Liver (tissue), 9 donors: Measurements from ENCODE around the gene PYM1. TPM values are rescaled to one million over a fixed set of nuclear protein-coding genes. Genes with fewer than 3 reads are reported as not detected.

Experiments used
- DNase-seq: peaks from one replicate; pipeline ENCODE4 v3.0.0-alpha.2; 2017; ENCODE audit warnings: low spot score
- H3K27ac ChIP-seq, 2 donors: one replicate each; pipeline ENCODE4 v1.7.0; 2013; ENCODE audit warnings: inconsistent platforms in 2 of 2, low read length in 2 of 2, control low read depth in 1 of 2, low read depth in 1 of 2, mild to moderate bottlenecking in 1 of 2
- H3K27me3 ChIP-seq, 4 donors: one replicate each; pipeline versions ENCODE4 v1.6.1 to v1.7.0; 2013; ENCODE audit warnings: low read length in 3 of 4, inconsistent platforms in 1 of 4, mild to moderate bottlenecking in 1 of 4, moderate library complexity in 1 of 4; ENCODE audit not compliant: control insufficient read depth in 4 of 4, insufficient read depth in 4 of 4
- H3K36me3 ChIP-seq, 4 donors: one replicate each; pipeline versions ENCODE4 v1.6.1 to v1.7.0; 2013; ENCODE audit warnings: low read length in 3 of 4, mild to moderate bottlenecking in 3 of 4, low read depth in 1 of 4, moderate library complexity in 1 of 4; ENCODE audit not compliant: control insufficient read depth in 4 of 4, insufficient read depth in 3 of 4
- H3K4me1 ChIP-seq, 4 donors: one replicate each; pipeline versions ENCODE4 v1.6.1 to v1.7.0; 2013; ENCODE audit warnings: low read length in 3 of 4, mild to moderate bottlenecking in 3 of 4, moderate library complexity in 1 of 4; ENCODE audit not compliant: control insufficient read depth in 4 of 4, insufficient read depth in 4 of 4
- H3K4me3 ChIP-seq, 3 donors: one replicate each; pipeline versions ENCODE4 v1.6.1 to v1.7.0; 2013; ENCODE audit warnings: low read length in 3 of 3, control low read depth in 1 of 3, low read depth in 1 of 3, mild to moderate bottlenecking in 1 of 3
- H3K9ac ChIP-seq, 2 donors: one replicate each; pipeline ENCODE4 v1.7.0; 2013; ENCODE audit warnings: low read length in 2 of 2, mild to moderate bottlenecking in 2 of 2, moderate library complexity in 2 of 2, control low read depth in 1 of 2, low read depth in 1 of 2
- H3K9me3 ChIP-seq, 4 donors: one replicate each; pipeline versions ENCODE4 v1.6.1 to v1.7.0; 2013; ENCODE audit warnings: low read length in 3 of 4; ENCODE audit not compliant: control insufficient read depth in 4 of 4
- ATF3 ChIP-seq: IDR thresholded peaks from 2 replicates; pipeline ENCODE4 v1.6.1; 2016; ENCODE audit warnings: antibody characterized with exemption
- EGR1 ChIP-seq, 2 donors: IDR thresholded peaks; 2 replicates each; pipeline ENCODE4 v1.6.1; 2016 to 2018; ENCODE audit warnings: antibody characterized with exemption in 2 of 2, low read depth in 2 of 2
- FOXA1 ChIP-seq: IDR thresholded peaks from 2 replicates; pipeline ENCODE4 v1.6.1; 2016; ENCODE audit warnings: antibody characterized with exemption
- FOXA2 ChIP-seq: IDR thresholded peaks from 2 replicates; pipeline ENCODE4 v1.6.1; 2016; ENCODE audit warnings: antibody characterized with exemption
- GABPA ChIP-seq, 2 donors: IDR thresholded peaks in 1 of 2; conservative IDR thresholded peaks in 1 of 2; 2 replicates each; pipeline ENCODE4 v1.6.1; 2016; ENCODE audit warnings: antibody characterized with exemption in 2 of 2, mild to moderate bottlenecking in 1 of 2, moderate library complexity in 1 of 2
- HNF4A ChIP-seq, 2 donors: conservative IDR thresholded peaks; 2 replicates each; pipeline ENCODE4 v1.6.1; 2016; ENCODE audit warnings: antibody characterized with exemption in 2 of 2, mild to moderate bottlenecking in 2 of 2
- HNF4G ChIP-seq: IDR thresholded peaks from 2 replicates; pipeline ENCODE4 v1.6.1; 2016; ENCODE audit warnings: antibody characterized with exemption
- JUND ChIP-seq, 2 donors: IDR thresholded peaks; 2 replicates each; pipeline ENCODE4 v1.6.1; 2016; ENCODE audit warnings: antibody characterized with exemption in 2 of 2
- MAX ChIP-seq: IDR thresholded peaks from 2 replicates; pipeline ENCODE4 v1.6.1; 2016; ENCODE audit warnings: antibody characterized with exemption
- NR2F2 ChIP-seq: IDR thresholded peaks from 2 replicates; pipeline ENCODE4 v1.6.1; 2016; ENCODE audit warnings: antibody characterized with exemption
- RAD21 ChIP-seq, 2 donors: IDR thresholded peaks; 2 replicates each; pipeline ENCODE4 v1.6.1; 2016; ENCODE audit warnings: antibody characterized with exemption in 2 of 2, mild to moderate bottlenecking in 2 of 2
- REST ChIP-seq: IDR thresholded peaks from 2 replicates; pipeline ENCODE4 v1.6.1; 2016; ENCODE audit warnings: antibody characterized with exemption, mild to moderate bottlenecking
- RXRA ChIP-seq, 2 donors: IDR thresholded peaks; 2 replicates each; pipeline ENCODE4 v1.6.1; 2017 to 2018; ENCODE audit warnings: antibody characterized with exemption in 2 of 2, mild to moderate bottlenecking in 1 of 2
- SP1 ChIP-seq: IDR thresholded peaks from 2 replicates; pipeline ENCODE4 v1.6.1; 2018; ENCODE audit warnings: antibody characterized with exemption, mild to moderate bottlenecking
- TAF1 ChIP-seq: conservative IDR thresholded peaks from 2 replicates; pipeline ENCODE4 v1.6.1; 2016; ENCODE audit warnings: antibody characterized with exemption, mild to moderate bottlenecking
- YY1 ChIP-seq: IDR thresholded peaks from 2 replicates; pipeline ENCODE4 v1.6.1; 2016; ENCODE audit warnings: antibody characterized with exemption, mild to moderate bottlenecking
- ZBTB33 ChIP-seq: IDR thresholded peaks from 2 replicates; pipeline ENCODE4 v1.6.1; 2016; ENCODE audit warnings: antibody characterized with exemption
- WGBS: extraction: QIAGEN DNeasy Blood & Tissue Kit; methylation state at CpG from one replicate; pipeline ENCODE4 v1.1.7; 2013; 5-methylcytosine and 5-hydroxymethylcytosine counted together
- polyA plus RNA-seq, 2 donors: library from polyadenylated mRNA; stranded (reverse) in 1 of 2; unstranded in 1 of 2; fragments of 200-250 nt in 1 of 2; fragments of >200 nt in 1 of 2; fragmentation: Nextera tagmentation in 1 of 2; extraction: Ambion mirVana in 1 of 2; gene quantifications; one replicate each; pipeline versions ENCODE4 v1.2.1 to v1.2.3, GENCODE V29; 2013 to 2015
- total RNA-seq, 2 donors: library from RNA; depleted of rRNA; stranded (reverse); fragments of >200 nt; gene quantifications; one replicate each; pipeline ENCODE4 v1.2.3, GENCODE V29; 2014
- TF ChIP-seq, protein P1 (sequence below): fragments of 150-350 bp; IDR thresholded peaks from 2 replicates; pipeline ENCODE4 v1.5.1; 2017; ENCODE audit warnings: improper control_type of control experiment, low read depth, low read length; ENCODE audit not compliant: missing input control
- donor health status: healthy.
- donor health status: healthy.
- donor health status: healthy.
- donor health status: healthy.
- donor health status: healthy.

Gene PYM1
- total and polyA plus RNA-seq, 4 donors, result 16.7 to 29.4 (median 21.3) TPM

DNA sequence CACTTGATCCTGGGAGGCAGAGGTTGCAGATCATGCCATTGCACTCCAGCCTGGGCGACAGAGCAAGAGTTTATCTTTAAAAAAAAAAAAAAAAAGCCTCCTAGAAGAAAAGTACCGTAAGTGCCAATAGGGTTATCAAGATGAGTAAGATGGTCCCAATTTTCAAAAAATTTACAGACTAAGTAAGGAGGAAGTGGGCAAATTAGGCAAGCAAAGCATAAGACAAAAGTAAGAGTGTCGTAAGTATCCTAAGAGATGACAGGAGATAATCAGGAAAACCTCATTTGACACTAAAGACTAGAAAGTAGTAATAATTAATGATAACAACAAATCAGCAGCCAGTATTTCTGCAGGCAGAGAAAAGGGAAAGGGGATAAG is 12.2 kb downstream of the PYM1 start:
- no peaks in the 10 kb centered on the region for H3K27me3 ChIP-seq
- H3K9ac ChIP-seq, result no peak overlapping the region
- DNase-seq, result no peak
- no peak for TF ChIP-seq GABPA (IDR thresholded peaks at IDR 0.05 in 1 of 2, conservative IDR thresholded peaks at IDR 0.05 in 1 of 2)
- no peak for TF ChIP-seq FOXA2
- no peak for TF ChIP-seq JUND (IDR thresholded peaks at IDR 0.05)
- no peak for TF ChIP-seq EGR1 (IDR thresholded peaks at IDR 0.05; ENCODE audit: low read depth in 2 of 2)
- no peak for TF ChIP-seq YY1
- no peak for TF ChIP-seq RXRA (IDR thresholded peaks at IDR 0.05)
- TF ChIP-seq, protein P1, sequence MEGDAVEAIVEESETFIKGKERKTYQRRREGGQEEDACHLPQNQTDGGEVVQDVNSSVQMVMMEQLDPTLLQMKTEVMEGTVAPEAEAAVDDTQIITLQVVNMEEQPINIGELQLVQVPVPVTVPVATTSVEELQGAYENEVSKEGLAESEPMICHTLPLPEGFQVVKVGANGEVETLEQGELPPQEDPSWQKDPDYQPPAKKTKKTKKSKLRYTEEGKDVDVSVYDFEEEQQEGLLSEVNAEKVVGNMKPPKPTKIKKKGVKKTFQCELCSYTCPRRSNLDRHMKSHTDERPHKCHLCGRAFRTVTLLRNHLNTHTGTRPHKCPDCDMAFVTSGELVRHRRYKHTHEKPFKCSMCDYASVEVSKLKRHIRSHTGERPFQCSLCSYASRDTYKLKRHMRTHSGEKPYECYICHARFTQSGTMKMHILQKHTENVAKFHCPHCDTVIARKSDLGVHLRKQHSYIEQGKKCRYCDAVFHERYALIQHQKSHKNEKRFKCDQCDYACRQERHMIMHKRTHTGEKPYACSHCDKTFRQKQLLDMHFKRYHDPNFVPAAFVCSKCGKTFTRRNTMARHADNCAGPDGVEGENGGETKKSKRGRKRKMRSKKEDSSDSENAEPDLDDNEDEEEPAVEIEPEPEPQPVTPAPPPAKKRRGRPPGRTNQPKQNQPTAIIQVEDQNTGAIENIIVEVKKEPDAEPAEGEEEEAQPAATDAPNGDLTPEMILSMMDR, result no peak
- TF ChIP-seq MAX, result no peak
- TF ChIP-seq REST, result no peak
- no peak for TF ChIP-seq FOXA1
- no peak for TF ChIP-seq NR2F2
- TF ChIP-seq RAD21 (IDR thresholded peaks at IDR 0.05), result no peak
- no peak for TF ChIP-seq TAF1
- TF ChIP-seq HNF4A (conservative IDR thresholded peaks at IDR 0.05), result no peak
- TF ChIP-seq ZBTB33, result no peak
- no peak for TF ChIP-seq SP1
- TF ChIP-seq ATF3, result no peak
- no peak for TF ChIP-seq HNF4G
- WGBS, result 83% methylated on average over 3 of the region's 3 CpGs
- H3K36me3 ChIP-seq, result peaks cover 0 to 4% (median 2%) of the 10 kb centered on the region in 4 donors
- H3K27ac ChIP-seq, result no peak overlapping the region
- no peaks in the 10 kb centered on the region for H3K9me3 ChIP-seq
- H3K4me3 ChIP-seq, result no peak overlapping the region
- H3K4me1 ChIP-seq, result peaks cover 8 to 17% (median 13%) of the 10 kb centered on the region in 4 donors
